Forelimb muscle (tissue), 1 donor: ENCODE data around the gene CEP192. TPM values are rescaled to one million over a fixed set of nuclear protein-coding genes. Genes with fewer than 3 reads are reported as not detected.
"Not testable (repeated sequence)": the region's sequence is repeated elsewhere in the genome, so short reads cannot be mapped to it uniquely, and the experiment has no call there.

Experiments used
- DNase-seq: peaks from one replicate; pipeline ENCODE4 v3.0.0-alpha.2; 2013; ENCODE audit warnings: low read depth
- polyA plus RNA-seq: library from polyadenylated mRNA; unstranded; fragments of 120-200 nt; gene quantifications from one replicate; pipeline ENCODE4 v1.2.1, GENCODE V29; 2013; ENCODE audit not compliant: insufficient read length

The CEP192 gene
- polyA plus RNA-seq, 1 donor: 21.0 TPM

DNA sequence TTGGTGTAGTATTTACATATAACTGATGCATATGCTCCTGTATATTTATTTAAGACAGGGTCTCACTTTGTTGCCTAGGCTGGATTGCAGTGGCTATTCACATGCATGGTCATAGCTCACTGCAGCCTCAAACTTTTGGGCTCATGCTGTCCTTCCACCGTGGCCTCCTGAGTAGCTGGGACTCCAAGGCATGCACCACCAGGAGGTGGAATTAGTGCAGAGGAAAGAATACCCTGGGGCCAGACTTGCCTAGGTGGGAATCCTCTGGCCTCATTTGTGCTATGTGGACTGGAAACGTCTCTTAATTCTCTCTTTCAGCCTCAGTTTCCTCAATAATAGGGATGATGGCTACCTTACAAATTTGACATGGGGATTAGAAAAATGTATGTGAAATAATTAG, 2.3 kb downstream of the CEP192 start:
- no peak for DNase-seq

GRCh38 chr18:12995424-12995823, 4.3 kb downstream of the CEP192 start:
- no peak for DNase-seq

DNA sequence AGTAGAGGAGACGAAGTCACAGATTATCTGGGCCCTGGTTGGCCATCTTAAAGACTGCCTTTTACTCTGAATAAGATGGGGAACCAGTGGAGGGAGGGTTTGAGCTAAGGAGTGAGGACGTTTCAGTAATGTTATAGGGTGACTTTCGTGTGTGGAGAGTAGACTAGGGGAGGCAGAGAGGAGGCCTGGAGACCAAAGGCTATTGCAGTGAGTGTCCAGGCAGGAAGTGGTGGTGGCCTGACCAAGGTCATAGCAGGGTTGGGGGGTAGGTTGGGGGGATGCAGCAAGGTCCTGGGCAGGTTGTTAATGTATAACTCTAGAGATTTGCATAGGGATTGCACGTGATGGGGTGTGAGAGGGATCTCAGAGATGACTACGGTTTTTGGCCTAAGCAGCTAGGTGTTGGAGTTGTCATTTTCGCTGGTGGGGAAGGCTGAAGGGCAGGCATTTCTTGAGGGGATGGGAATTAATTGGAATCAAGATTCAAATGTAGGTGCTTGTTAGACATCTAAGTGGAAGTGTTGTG, 4.9 kb downstream of the CEP192 start:
- no peak for DNase-seq

- DNase-seq: no peak
Observed at GRCh38 chr18:12996661-12997292, 5.6 kb downstream of the CEP192 start.

DNA sequence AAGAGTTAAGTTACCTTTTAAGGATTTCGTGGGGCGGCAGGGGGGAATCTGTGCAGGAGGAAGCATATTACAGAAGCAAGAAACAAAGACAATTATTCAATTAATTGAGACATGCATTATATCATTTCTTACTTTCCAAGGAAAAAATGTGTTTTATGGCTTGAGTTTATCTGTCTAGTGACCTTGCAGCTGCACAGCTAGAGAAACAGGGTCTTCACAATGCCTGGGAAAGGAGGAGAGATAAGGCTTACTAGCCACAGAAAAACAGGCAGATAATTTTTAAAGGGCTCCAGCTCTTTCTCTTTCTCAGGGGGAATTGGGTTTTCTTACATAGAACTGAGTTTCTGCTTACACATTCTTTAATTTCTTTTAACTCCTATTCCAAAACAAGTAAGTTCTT, 6.2 kb downstream of the CEP192 start:
- DNase-seq: not testable (repeated sequence)

DNA sequence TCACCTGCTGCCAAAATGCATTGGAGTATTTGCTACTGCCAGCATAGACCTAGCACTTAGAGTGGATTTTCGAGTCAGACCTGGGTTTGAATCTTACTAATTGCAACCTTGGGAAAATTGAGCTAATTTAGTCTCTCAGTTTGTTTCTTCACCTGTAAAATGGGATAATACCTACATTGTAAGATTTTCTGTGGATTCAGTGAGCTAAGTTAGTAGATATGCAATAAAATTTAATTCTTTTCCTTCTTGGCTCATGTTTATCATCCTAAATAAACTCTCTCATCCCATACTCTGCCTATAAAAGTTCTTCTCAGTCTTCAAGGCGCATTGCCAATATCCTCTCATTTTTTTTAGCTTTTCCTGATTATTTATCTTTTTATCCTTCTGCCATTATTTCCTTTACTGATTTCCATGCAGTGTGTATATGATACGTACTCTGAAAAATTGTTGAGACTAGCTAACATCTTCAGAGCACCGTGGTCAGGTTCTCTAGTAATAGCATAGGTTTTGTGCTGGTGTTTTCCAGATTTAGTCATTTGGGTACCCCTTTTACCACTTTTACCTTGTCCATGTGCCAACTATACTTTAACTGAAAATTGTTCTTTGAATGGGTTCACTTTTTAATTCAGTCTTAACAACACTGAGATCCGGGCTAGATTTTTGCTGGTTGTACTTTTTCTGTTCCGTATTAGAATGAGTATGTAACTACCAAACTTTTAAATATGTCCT, 7.3 kb downstream of the CEP192 start:
- no peak for DNase-seq

- DNase-seq: no peak
Observed at GRCh38 chr18:13003466-13003896, 12.3 kb downstream of the CEP192 start.

GRCh38 chr18:13004396-13004795, 13.2 kb downstream of the CEP192 start:
- no peak for DNase-seq

- no peak for DNase-seq
Observed at GRCh38 chr18:13005289-13005688, 14.1 kb downstream of the CEP192 start.

DNA sequence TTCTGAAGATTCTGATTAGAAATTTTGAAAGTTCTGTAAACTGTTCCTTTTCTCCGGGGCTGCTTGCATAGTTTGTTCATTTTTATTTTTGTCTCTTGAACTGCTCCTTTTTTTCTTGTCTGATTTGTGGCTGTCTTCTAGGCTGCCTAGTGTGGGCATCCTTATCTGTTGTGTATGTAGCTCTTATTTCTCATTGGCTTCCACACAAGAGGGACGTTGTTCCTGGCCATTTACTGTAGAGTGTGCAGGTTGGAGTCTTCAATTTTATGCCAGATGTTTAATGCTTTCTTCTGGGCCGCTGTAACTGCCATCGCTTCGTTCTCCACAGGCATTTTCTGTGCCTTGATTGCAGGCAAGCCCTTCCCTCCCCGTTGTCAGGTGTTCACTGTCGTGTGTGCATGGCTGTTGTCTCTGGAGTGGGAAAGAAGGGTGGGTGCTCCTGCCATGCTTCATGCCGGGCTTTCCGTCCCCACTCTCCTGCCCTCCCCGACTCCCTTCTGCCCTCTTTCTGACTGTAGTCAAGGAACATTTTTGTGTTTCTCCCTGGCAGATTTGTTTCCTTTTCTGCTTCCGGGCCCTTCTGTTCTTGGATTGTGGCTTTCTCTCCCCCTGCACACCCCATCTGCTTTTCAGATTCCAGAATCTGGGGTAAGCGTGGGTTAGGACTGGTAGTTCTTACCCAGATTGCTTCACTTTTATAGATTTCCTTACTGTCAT, 15.5 kb downstream of the CEP192 start:
- no peak for DNase-seq

DNA sequence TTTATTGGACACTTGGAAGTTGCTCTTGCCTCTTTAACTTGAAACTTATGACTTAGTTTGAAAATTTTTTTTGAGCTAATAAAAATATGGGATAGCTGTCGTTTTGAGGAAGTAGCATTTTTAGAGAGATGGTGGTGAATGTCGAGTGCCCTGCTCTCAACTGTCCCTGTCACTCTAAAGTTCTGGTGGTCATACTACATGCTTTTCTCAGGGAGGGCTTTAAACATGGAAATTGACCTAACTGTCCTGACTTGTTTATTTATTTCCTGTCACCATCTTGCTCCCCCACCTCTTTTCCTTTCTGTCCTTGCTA, 16.0 kb downstream of the CEP192 start:
- DNase-seq: no peak

- no peak for DNase-seq
Observed at GRCh38 chr18:13011719-13012118, 20.6 kb downstream of the CEP192 start.

DNA sequence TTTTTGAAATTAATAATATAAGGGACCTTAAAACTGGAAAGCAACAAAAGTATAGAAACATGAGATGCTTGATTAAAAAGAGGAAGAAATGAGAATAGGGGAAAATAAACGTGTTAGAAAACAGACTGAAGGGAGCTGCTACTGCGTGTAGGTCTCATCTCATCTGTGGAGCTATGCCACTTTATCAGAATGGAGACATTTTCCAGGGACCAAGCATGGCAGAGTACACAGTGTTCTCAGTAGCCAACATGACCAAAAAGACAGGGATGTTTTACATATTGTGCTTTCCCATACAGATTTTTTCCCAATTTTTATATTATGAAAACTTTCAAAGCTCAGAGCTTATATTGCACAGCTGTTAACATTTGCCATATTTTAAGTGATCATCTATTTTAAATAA, 23.1 kb downstream of the CEP192 start:
- DNase-seq: no peak

DNA sequence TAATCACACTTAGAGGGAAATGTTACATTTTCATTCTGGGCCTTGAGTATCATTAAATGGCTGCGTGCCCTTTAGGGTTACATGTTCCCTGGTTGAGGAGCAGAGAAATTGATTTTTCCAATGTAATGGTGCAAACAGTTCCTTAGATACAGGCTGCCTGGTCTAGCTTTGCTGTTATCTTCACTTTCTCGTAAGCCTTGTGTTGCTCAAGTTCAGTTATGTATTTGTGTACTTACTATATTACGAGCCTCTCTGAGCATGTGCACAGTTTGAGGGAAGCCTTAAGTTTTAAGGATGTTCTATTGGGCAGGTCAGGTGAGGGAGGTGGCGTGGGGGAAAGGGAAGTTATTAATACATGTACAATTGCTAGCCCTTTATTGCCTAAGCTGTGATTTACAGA, 23.7 kb downstream of the CEP192 start:
- no peak for DNase-seq

- no peak for DNase-seq
Observed at GRCh38 chr18:13017247-13017875, 26.2 kb downstream of the CEP192 start.

GRCh38 chr18:13018374-13018773, 27.2 kb downstream of the CEP192 start:
- no peak for DNase-seq

- no peak for DNase-seq
Observed at GRCh38 chr18:13019301-13019700, 28.1 kb downstream of the CEP192 start.

GRCh38 chr18:13022644-13023043, 31.5 kb downstream of the CEP192 start:
- DNase-seq: no peak

DNA sequence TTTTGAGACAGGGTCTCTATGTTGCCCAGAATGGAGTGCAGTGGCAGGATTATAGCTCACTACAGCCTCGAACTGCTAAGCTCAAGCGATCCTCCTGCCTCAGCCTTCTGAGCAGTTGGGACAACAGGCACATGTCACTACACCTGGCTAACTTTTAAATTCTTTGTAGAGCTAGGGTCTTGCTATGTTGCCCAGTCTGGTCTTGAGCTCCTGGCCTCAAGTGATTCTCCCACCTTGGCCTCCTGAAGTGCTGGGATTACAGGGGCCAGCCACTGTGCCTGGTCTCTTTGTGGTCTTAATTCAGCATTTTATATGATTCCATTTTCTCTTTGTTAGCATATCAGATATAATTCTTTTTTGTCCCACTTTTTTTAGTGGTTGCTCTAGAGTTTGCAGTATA, 34.1 kb downstream of the CEP192 start:
- DNase-seq: no peak

DNA sequence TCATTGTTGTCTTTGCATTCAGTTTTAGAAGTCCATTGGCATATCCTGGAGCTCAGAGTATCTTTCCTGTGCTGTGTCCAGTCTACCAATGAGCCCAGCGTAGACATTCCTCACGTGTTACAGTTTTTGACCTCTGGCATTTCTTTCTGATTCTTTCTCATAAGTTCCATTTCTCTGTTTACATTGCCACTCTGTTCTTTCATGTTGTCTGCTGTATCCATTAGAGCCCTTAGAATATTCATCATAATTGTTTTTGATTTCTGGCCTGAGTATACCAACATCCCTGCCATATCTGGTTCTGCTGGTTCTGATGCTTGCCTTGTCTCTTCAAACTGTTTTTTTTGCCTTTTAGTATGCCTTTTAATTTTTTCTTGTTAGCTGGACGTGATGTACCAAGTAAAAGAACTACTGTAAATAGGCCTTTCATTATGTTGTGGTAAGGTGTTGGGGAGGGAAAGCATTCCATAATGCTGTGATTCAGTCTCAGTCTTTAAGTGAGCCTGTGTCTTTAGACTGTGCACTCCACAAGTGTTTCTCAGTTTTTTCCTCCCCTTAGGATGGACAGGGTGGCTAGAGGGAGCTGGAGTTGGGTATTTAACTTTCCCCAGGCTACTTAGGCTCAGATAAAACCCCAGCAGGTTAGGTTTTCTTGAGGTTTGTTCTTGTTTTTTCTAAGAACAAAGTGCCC, 35.6 kb downstream of the CEP192 start:
- DNase-seq: no peak

DNA sequence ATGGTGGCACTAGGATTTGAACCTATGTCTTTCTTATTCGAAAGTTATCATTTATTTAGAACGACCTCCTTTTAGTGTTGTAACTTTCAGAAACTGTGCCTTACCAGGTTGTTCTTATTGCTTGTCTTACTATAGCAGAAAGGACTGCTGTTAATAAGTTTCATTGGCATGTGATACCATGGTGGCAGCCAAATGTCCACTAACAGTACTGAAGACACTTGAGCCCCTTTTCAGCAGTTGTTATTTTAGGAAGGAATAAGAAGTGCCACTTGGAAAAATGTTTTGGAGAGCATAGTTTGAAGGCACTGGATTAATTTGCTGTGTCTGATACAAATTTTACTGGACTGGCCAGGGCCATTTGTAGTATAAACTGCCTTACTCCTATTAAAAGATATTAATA, 37.7 kb downstream of the CEP192 start:
- DNase-seq: no peak

DNA sequence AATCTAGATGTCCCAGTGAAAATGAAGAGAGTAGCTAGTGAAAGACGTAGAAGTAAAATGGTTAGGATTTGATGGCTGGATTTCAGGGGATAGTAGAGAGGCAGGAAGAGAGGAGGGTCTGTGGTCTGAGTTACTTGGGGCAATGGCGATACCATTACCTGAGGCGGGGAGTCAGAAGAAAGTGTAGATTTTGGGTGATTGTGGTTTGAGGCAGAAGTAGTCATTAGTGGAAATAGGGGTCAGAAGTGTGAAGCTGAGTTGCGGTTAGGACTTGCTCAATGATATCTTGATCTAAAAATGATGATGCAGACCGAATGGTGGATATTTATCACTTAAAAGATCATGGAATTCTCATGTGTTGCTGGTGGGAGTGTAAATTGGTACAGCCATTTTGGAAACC, 41.0 kb downstream of the CEP192 start:
- DNase-seq: no peak
